Measurements from ENCODE around the gene DEPDC7. TPM values are rescaled to one million over a fixed set of nuclear protein-coding genes. Genes with fewer than 3 reads are reported as not detected.

DEPDC7 gene
- total and polyA plus RNA-seq, 12 donors = 0.32 to 3.6 (median 0.67) TPM; not detected in 1

DNA sequence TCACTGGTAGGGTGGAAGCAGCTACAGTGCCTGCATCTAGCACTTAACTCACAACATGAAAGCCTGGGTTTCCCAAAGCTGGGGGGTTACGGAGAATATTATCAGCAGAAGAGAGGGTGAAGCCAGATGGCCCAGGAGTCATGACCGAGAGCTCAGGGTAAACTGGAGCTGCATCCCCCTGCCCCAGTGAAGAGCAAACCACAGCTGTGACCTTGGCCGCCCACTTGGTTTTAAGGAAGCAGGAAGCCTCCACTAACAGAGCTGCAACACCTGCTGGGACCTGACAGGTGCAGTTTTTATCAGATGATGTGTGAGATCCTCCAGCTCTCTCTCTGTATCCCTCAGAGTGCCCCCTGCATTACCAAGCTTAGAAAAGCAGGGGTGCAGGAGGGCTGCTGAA lies 44.6 kb downstream of the DEPDC7 start:
- intact Hi-C loops (cut with DNase I) = loop anchor here (5.0 to 10.0 kb wide), 2 partner anchors 98 to 175 kb away; no protein-coding TSS in a partner anchor
- no peak for DNase-seq
- H3K36me3 ChIP-seq (replicated peaks in 1 of 2) = peaks cover 0 to 26% of the 10 kb centered on the region in 2 donors
- peaks cover 0 to 18% of the 10 kb centered on the region in 2 donors for H3K4me1 ChIP-seq (replicated peaks in 1 of 2)
- H3K4me3 ChIP-seq = no peak overlapping the region
- WGBS, 4 donors = 88 to 100% (median 94%) methylated on average over 2 to 3 of the region's 3 CpGs
- no peak overlapping the region for H3K27ac ChIP-seq
- no peaks in the 10 kb centered on the region for H3K27me3 ChIP-seq
- no peaks in the 10 kb centered on the region for H3K9me3 ChIP-seq (replicated peaks in 1 of 3)
- TF ChIP-seq, protein P1, sequence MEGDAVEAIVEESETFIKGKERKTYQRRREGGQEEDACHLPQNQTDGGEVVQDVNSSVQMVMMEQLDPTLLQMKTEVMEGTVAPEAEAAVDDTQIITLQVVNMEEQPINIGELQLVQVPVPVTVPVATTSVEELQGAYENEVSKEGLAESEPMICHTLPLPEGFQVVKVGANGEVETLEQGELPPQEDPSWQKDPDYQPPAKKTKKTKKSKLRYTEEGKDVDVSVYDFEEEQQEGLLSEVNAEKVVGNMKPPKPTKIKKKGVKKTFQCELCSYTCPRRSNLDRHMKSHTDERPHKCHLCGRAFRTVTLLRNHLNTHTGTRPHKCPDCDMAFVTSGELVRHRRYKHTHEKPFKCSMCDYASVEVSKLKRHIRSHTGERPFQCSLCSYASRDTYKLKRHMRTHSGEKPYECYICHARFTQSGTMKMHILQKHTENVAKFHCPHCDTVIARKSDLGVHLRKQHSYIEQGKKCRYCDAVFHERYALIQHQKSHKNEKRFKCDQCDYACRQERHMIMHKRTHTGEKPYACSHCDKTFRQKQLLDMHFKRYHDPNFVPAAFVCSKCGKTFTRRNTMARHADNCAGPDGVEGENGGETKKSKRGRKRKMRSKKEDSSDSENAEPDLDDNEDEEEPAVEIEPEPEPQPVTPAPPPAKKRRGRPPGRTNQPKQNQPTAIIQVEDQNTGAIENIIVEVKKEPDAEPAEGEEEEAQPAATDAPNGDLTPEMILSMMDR (IDR thresholded peaks at IDR 0.05) = no peak
- no peak for TF ChIP-seq POLR2A (IDR thresholded peaks at IDR 0.05)

DNA sequence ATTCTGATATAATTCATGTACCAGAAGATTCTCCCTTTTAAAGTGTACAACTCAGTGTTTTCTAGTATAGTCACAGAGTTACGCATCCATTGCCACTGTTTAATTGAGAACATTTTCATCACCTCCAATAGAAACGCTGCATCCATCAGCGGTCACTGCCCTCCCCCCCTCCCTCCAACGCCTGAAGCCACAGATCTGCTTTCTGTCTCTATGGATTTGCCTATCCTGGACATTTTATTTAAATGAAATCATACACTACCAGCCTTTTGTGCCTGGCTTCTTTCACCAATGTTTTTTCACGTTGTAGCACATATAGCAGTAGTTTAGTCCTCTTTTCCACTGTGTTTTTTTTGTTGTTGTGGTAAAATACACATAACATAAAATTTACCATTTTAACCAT lies 46.5 kb downstream of the DEPDC7 start:
- TF ChIP-seq, protein P1 (IDR thresholded peaks at IDR 0.05) = no peak
- TF ChIP-seq POLR2A (IDR thresholded peaks at IDR 0.05) = no peak
- no peak for DNase-seq
- Histone ChIP-seq H3K27me3 (no peaks in the 10 kb centered on the region), H3K4me1 (replicated peaks in 1 of 2) (peaks cover 0 to 18% of the 10 kb centered on the region in 2 donors), H3K36me3 (replicated peaks in 1 of 2) (peaks cover 0 to 39% of the 10 kb centered on the region in 2 donors), H3K27ac (no peak overlapping the region), H3K4me3 (no peak overlapping the region), H3K9me3 (replicated peaks in 1 of 3) (no peaks in the 10 kb centered on the region)
- intact Hi-C loops (cut with DNase I) = loop anchor here (5.0 to 10.0 kb wide), 2 partner anchors 100 to 177 kb away; no protein-coding TSS in a partner anchor
- 79 to 83% (median 81%) methylated on average over 5 of the region's 5 CpGs for WGBS, 4 donors

DNA sequence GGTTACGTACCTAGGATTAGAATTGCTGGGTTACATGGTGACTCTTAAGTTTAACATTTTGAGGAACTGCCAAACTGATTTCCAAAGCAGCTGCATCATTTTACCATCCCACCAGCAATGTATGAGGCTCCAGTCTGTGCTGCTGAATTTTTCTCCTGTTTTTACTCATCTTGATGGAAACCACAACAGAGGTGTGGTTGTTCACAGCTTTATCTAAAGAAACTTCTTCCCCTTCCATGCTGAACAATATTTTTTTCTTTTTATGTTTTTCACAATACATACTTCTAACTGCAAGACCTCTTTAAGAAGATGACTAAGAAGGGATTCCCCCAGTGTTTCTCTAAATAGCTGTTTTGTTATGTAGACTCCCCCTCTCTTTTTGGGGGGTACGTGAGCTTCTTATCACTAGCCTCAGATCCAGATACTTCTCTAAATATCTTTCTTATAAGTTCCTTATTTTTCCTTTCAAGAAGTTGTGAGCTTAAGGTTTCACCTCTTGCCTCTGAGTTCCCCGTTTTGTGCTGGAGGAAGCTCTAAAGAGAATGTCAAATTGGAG lies 47.7 kb downstream of the DEPDC7 start:
- Histone ChIP-seq H3K36me3 (replicated peaks in 1 of 2) (peaks cover 0 to 46% of the 10 kb centered on the region in 2 donors), H3K4me3 (no peak overlapping the region), H3K4me1 (replicated peaks in 1 of 2) (peaks cover 0 to 18% of the 10 kb centered on the region in 2 donors), H3K9me3 (replicated peaks in 1 of 3) (no peaks in the 10 kb centered on the region), H3K27me3 (no peaks in the 10 kb centered on the region), H3K27ac (no peak overlapping the region)
- intact Hi-C loops (cut with DNase I) = loop anchor here (5.0 to 10.0 kb wide), 2 partner anchors 101 to 179 kb away; no protein-coding TSS in a partner anchor
- DNase-seq = no peak
- TF ChIP-seq POLR2A (IDR thresholded peaks at IDR 0.05) = no peak
- TF ChIP-seq, protein P1 (IDR thresholded peaks at IDR 0.05) = no peak
- WGBS, 4 donors = 64 to 72% (median 66%) methylated on average over 3 of the region's 3 CpGs

DNA sequence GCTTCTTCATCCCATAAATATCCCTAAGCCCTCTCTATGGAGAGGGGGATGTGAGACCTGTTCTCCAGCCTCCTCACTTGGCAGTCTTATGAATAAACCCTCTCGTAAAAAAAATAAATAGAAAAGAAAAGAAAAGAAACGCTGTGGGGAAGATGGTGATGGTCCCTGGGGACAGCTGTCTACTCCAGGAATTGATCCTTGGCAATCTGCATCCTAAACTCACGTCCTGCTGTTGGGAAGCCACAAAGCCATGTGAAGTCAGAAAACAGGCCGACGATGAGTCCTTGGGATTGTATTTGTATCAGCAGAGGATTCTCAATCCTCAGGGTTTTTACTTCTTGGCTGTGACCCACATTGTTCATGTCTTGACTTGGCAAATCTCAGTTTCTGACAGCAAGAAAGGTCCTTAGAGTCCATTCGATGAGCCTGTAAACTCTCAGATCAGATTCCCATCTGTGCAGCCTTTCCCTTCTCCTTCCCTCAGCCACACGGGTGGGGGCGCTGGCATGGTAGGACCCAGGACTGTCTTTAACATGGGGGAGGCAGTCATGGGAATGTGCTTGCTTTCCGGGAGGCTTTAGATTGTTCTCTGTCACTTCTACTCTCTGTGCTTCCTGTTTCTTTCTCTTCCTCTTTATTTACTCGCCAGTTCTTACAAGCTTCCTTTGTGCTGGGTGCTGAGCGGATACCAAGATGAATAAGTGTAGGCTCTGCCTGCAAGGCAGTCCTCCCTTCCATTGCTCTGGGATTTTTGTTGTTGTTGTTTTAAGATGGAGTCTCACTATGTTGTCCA lies 48.6 kb downstream of the DEPDC7 start:
- TF ChIP-seq, protein P1 (IDR thresholded peaks at IDR 0.05) = no peak
- no peak for TF ChIP-seq POLR2A (IDR thresholded peaks at IDR 0.05)
- peak overlapping the region in 2 of 5 donors; percentile 22 to 31 for H3K27ac ChIP-seq
- DNase-seq = no peak
- intact Hi-C loops (cut with DNase I) = loop anchor here (2.0 to 10.0 kb wide), 3 partner anchors 101 to 179 kb away; no protein-coding TSS in a partner anchor
- H3K9me3 ChIP-seq (replicated peaks in 1 of 3) = no peaks in the 10 kb centered on the region
- 60 to 63% (median 61%) methylated on average over 10 to 11 of the region's 11 CpGs for WGBS, 4 donors
- peaks cover 0 to 47% of the 10 kb centered on the region in 2 donors for H3K36me3 ChIP-seq (replicated peaks in 1 of 2)
- no peak overlapping the region for H3K4me3 ChIP-seq
- peaks cover 0 to 18% of the 10 kb centered on the region in 2 donors for H3K4me1 ChIP-seq (replicated peaks in 1 of 2)
- no peaks in the 10 kb centered on the region for H3K27me3 ChIP-seq
